Peyer's patch (tissue), 4 donors: Measurements from ENCODE around the gene PRIM1.
"Not testable (repeated sequence)": the region's sequence is repeated elsewhere in the genome, so short reads cannot be mapped to it uniquely, and the experiment has no call there.

ENCODE experiments used
- POLR2A ChIP-seq, 2 donors: fragments of 450-650 bp; IDR thresholded peaks; one replicate each; pipeline ENCODE4 v1.5.1; 2017; ENCODE audit warnings: antibody characterized with exemption in 2 of 2, mild to moderate bottlenecking in 2 of 2, moderate library complexity in 2 of 2
- TF ChIP-seq, protein P1 (sequence below), 6 experiments: fragments of 450-650 bp in 4 of 6; fragments of 200-600 bp in 2 of 6; sonication (generic) in 1 of 6; IDR thresholded peaks; one replicate each; pipeline ENCODE4 v1.5.1; 2017 to 2019; ENCODE audit warnings: antibody characterized with exemption in 6 of 6, mild to moderate bottlenecking in 3 of 6, moderate library complexity in 1 of 6

DNA sequence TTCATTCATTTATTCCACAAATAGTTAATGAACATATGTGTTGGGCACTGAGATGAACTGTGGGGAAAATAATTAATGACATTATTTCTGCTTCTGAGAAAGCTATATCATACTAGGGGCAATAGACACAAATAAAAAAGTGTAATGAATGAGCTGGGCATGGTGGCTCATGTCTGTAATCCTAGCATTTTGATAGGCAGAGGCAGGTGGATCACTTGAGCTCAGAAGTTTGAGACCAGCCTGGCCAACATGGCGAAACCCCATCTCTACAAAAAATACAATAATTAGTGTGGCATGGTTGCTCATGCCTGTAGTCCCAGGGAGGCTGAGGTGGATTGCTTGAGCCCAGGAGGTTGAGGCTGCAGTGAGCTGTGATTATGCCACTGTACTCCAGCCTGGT is 5.8 kb upstream of the PRIM1 start:
- TF ChIP-seq, protein P1, sequence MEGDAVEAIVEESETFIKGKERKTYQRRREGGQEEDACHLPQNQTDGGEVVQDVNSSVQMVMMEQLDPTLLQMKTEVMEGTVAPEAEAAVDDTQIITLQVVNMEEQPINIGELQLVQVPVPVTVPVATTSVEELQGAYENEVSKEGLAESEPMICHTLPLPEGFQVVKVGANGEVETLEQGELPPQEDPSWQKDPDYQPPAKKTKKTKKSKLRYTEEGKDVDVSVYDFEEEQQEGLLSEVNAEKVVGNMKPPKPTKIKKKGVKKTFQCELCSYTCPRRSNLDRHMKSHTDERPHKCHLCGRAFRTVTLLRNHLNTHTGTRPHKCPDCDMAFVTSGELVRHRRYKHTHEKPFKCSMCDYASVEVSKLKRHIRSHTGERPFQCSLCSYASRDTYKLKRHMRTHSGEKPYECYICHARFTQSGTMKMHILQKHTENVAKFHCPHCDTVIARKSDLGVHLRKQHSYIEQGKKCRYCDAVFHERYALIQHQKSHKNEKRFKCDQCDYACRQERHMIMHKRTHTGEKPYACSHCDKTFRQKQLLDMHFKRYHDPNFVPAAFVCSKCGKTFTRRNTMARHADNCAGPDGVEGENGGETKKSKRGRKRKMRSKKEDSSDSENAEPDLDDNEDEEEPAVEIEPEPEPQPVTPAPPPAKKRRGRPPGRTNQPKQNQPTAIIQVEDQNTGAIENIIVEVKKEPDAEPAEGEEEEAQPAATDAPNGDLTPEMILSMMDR (IDR thresholded peaks at IDR 0.05) = not testable (repeated sequence)
- not testable (repeated sequence) for TF ChIP-seq POLR2A (IDR thresholded peaks at IDR 0.05)
